Trophoblast cell (in vitro differentiated cells and primary cell): Measurements from ENCODE around the gene COL16A1.

Source experiments
- DNase-seq, 2 donors: peaks; one replicate each; pipeline ENCODE4 v3.0.0-alpha.2; 2016
- H2AFZ ChIP-seq: 2 replicates; pipeline ENCODE4 v1.6.1; 2013; ENCODE audit warnings: low read length, moderate library complexity, mild to moderate bottlenecking; ENCODE audit not compliant: insufficient read depth, poor library complexity
- H2AK5ac ChIP-seq: 2 replicates; pipeline ENCODE4 v1.6.1; 2013; ENCODE audit warnings: mild to moderate bottlenecking, low read length
- H2BK120ac ChIP-seq: 2 replicates; pipeline ENCODE4 v1.6.1; 2013; ENCODE audit warnings: low read length, mild to moderate bottlenecking, moderate library complexity; ENCODE audit not compliant: insufficient read depth, poor library complexity
- H2BK12ac ChIP-seq: 2 replicates; pipeline ENCODE4 v1.6.1; 2013; ENCODE audit warnings: mild to moderate bottlenecking, low read length, moderate library complexity
- H2BK5ac ChIP-seq: 2 replicates; pipeline ENCODE4 v1.6.1; 2013; ENCODE audit warnings: low read length, low read depth, moderate library complexity, mild to moderate bottlenecking; ENCODE audit not compliant: poor library complexity
- H3K14ac ChIP-seq: 2 replicates; pipeline ENCODE4 v1.6.1; 2013; ENCODE audit warnings: mild to moderate bottlenecking, low read length
- H3K18ac ChIP-seq: 2 replicates; pipeline ENCODE4 v1.6.1; 2013; ENCODE audit warnings: mild to moderate bottlenecking, low read length
- H3K23ac ChIP-seq: 2 replicates; pipeline ENCODE4 v1.6.1; 2013; ENCODE audit warnings: low read length
- H3K27ac ChIP-seq: 2 replicates; pipeline ENCODE4 v1.5.1; 2013; ENCODE audit warnings: low read depth, mild to moderate bottlenecking, inconsistent platforms, low read length, moderate library complexity
- H3K27me3 ChIP-seq: 2 replicates; pipeline ENCODE4 v1.6.1; 2013; ENCODE audit warnings: inconsistent platforms, mild to moderate bottlenecking, low read length, moderate library complexity; ENCODE audit not compliant: insufficient read depth
- H3K36me3 ChIP-seq, 2 experiments: 1 replicate in 1 of 2; 2 replicates in 1 of 2; pipeline ENCODE4 v1.6.1; 2013; ENCODE audit warnings: low read length in 2 of 2, mild to moderate bottlenecking in 2 of 2, moderate library complexity in 1 of 2; ENCODE audit not compliant: insufficient read depth in 2 of 2, control insufficient read depth in 1 of 2
- H3K4ac ChIP-seq: 2 replicates; pipeline ENCODE4 v1.6.1; 2013; ENCODE audit warnings: low read depth, mild to moderate bottlenecking, low read length, moderate library complexity
- H3K4me1 ChIP-seq, 2 experiments: 1 replicate in 1 of 2; 2 replicates in 1 of 2; pipeline ENCODE4 v1.6.1; 2013; ENCODE audit warnings: low read length in 2 of 2, mild to moderate bottlenecking in 2 of 2, moderate library complexity in 1 of 2; ENCODE audit not compliant: insufficient read depth in 2 of 2, control insufficient read depth in 1 of 2
- H3K4me2 ChIP-seq: 2 replicates; pipeline ENCODE4 v1.6.1; 2013; ENCODE audit warnings: inconsistent platforms, mild to moderate bottlenecking, low read length, moderate library complexity
- H3K4me3 ChIP-seq: 2 replicates; pipeline ENCODE4 v1.5.1; 2013; ENCODE audit warnings: mild to moderate bottlenecking, low read depth, low read length, inconsistent platforms
- H3K79me1 ChIP-seq: one replicate; pipeline ENCODE4 v1.6.1; 2013; ENCODE audit warnings: low read length
- H3K79me2 ChIP-seq: 2 replicates; pipeline ENCODE4 v1.6.1; 2013; ENCODE audit warnings: low read length, mild to moderate bottlenecking; ENCODE audit not compliant: control insufficient read depth, insufficient read depth, poor library complexity
- H3K9ac ChIP-seq: 2 replicates; pipeline ENCODE4 v1.6.1; 2013; ENCODE audit warnings: mild to moderate bottlenecking, low read length
- H3K9me3 ChIP-seq: 2 replicates; pipeline ENCODE4 v1.6.1; 2013; ENCODE audit warnings: low read depth, mild to moderate bottlenecking, control low read depth, inconsistent platforms, low read length; ENCODE audit not compliant: insufficient read depth
- H4K12ac ChIP-seq: 2 replicates; pipeline ENCODE4 v1.6.1; 2013; ENCODE audit warnings: low read depth, mild to moderate bottlenecking, low read length, moderate library complexity
- H4K8ac ChIP-seq: 2 replicates; pipeline ENCODE4 v1.6.1; 2013; ENCODE audit warnings: low read depth, mild to moderate bottlenecking, low read length, moderate library complexity
- H4K91ac ChIP-seq: one replicate; pipeline ENCODE4 v1.6.1; 2013; ENCODE audit warnings: low read depth, mild to moderate bottlenecking, low read length, moderate library complexity
- WGBS: extraction: QIAGEN DNeasy Blood & Tissue Kit; methylation state at CpG from one replicate; pipeline ENCODE4 v1.1.7; 2013; ENCODE audit warnings: missing lambda C conversion rate; ENCODE audit not compliant: insufficient read length, insufficient coverage; ENCODE audit errors: extremely low coverage; 5-methylcytosine and 5-hydroxymethylcytosine counted together

The COL16A1 gene

DNA sequence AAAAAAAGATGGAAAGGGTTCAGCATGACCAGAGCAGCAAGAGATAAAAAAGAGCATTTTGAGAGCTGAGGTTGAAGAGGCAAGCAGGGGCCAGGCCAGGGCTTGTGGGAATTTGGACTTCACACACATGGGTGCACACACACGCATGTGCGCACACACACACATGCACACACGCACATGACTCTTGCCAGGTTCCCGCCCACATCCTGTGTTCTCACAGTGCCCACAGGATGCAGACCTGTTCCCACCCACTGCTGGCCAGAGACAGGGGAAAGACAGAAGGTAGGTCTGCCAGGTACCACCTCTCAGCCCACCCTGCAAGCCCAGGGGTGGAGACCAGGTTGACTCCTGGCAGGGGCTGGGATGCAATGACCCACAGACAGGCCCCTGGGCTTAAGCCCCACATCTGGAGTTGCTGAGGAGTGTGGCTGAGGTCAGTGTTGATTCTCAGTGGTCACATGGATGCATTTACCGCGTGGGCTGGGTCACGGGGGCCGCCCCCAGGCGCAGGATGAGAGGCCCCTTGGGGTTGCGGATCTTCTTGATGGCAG lies 4.4 kb downstream of the COL16A1 start:
- Histone ChIP-seq H2BK120ac (no peak overlapping the region), H3K4me1 (peaks cover 46 to 48% of the 10 kb centered on the region in 2 experiments), H4K12ac (no peak overlapping the region), H2BK12ac (no peak overlapping the region), H4K91ac (peak overlapping the region; percentile 29), H3K4me2 (no peak overlapping the region), H2AFZ (no peak overlapping the region), H3K4ac (no peak overlapping the region), H3K9me3 (no peaks in the 10 kb centered on the region), H3K23ac (no peak overlapping the region), H3K18ac (peak overlapping the region; percentile 20), H3K14ac (peak overlapping the region; percentile 1), H3K36me3 (peaks cover 51 to 55% of the 10 kb centered on the region in 2 experiments), H3K27me3 (no peaks in the 10 kb centered on the region), H3K27ac (no peak overlapping the region), H3K9ac (no peak overlapping the region), H3K79me1 (peaks cover 36% of the 10 kb centered on the region), H2AK5ac (peak overlapping the region; percentile 38), H2BK5ac (no peak overlapping the region), H4K8ac (no peak overlapping the region), H3K4me3 (no peak overlapping the region), H3K79me2 (peaks cover 12% of the 10 kb centered on the region)
- DNase-seq, result no peak
- no CpG with 5 or more reads among the region's 10 CpGs for WGBS

DNA sequence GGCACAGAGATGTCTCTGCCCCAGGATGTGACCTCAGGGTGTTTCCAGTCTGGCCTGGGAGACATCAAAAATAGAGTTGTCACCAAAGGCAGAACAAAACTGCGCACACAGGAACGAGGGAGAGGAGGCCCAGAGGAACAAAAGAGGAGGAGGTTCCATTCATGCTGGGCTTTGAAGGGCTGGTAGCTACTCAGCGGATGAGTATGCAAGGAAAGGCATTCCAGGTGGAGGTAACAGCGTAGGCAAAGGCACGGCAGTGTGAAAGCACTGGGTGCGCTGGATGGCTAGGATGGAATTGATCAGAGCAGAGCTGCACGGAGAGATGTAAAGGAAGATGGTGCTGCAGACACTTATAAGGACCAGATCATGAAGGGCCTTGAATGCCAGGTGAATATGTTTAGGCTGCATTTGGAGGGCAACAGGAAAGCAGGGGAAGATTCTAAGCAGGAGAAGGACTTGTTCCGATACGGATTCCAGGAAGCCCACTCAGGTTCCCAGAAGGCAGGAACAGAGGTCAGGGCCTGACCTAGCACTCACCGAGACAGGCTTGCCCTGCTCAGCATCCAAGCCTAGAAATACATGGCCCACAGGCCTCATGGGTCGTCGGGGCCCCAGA lies 6.3 kb downstream of the COL16A1 start:
- Histone ChIP-seq H2AK5ac (peak overlapping the region; percentile 22), H3K23ac (no peak overlapping the region), H3K27ac (peak overlapping the region; percentile 9), H4K91ac (peak overlapping the region; percentile 2), H3K79me2 (peaks cover 5% of the 10 kb centered on the region), H3K4me2 (no peak overlapping the region), H2BK12ac (peak overlapping the region; percentile 41), H3K79me1 (peaks cover 22% of the 10 kb centered on the region), H3K4me1 (peaks cover 34 to 39% of the 10 kb centered on the region in 2 experiments), H2BK120ac (no peak overlapping the region), H3K18ac (peak overlapping the region; percentile 30), H3K9ac (no peak overlapping the region), H3K14ac (no peak overlapping the region), H4K12ac (no peak overlapping the region), H3K36me3 (peaks cover 64 to 68% of the 10 kb centered on the region in 2 experiments), H2BK5ac (no peak overlapping the region), H3K27me3 (no peaks in the 10 kb centered on the region), H3K4me3 (no peak overlapping the region), H3K9me3 (no peaks in the 10 kb centered on the region), H3K4ac (no peak overlapping the region), H4K8ac (no peak overlapping the region), H2AFZ (no peak overlapping the region)
- peak; percentile 53 to 75 for DNase-seq
- no CpG with 5 or more reads among the region's 12 CpGs for WGBS

DNA sequence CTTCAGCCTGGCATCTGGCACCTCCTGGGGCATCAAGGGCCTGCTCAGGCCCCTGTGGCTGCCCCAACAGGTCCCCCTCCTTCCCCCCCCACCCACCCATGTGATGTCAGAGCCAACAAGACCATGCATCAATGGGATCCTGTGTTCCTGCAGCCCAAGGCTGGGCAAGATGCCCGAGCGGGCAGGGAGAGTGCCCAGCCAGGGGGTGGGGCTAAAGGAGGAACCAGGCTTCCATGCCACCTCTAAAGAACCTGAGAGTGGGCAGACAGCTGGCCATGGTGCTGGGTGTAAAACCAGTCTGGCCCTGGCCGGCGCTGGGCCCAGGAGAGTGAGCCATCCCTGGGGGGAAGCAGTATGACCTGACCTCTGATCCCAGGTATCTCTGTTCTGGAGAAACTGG lies 7.6 kb downstream of the COL16A1 start:
- WGBS, result no CpG with 5 or more reads among the region's 4 CpGs
- H2AFZ ChIP-seq, result no peak overlapping the region
- DNase-seq, result no peak
- H3K4me3 ChIP-seq, result no peak overlapping the region
- no peaks in the 10 kb centered on the region for H3K9me3 ChIP-seq
- H3K79me2 ChIP-seq, result peaks cover 7% of the 10 kb centered on the region
- H3K4me2 ChIP-seq, result no peak overlapping the region
- H3K27ac ChIP-seq, result no peak overlapping the region
- H4K91ac ChIP-seq, result no peak overlapping the region
- no peak overlapping the region for H3K23ac ChIP-seq
- H3K4me1 ChIP-seq, result peaks cover 31 to 39% of the 10 kb centered on the region in 2 experiments
- no peak overlapping the region for H2BK120ac ChIP-seq
- H3K18ac ChIP-seq, result no peak overlapping the region
- no peak overlapping the region for H3K14ac ChIP-seq
- H2BK12ac ChIP-seq, result no peak overlapping the region
- no peak overlapping the region for H3K4ac ChIP-seq
- no peak overlapping the region for H2AK5ac ChIP-seq
- H3K79me1 ChIP-seq, result peaks cover 22% of the 10 kb centered on the region
- no peaks in the 10 kb centered on the region for H3K27me3 ChIP-seq
- H2BK5ac ChIP-seq, result no peak overlapping the region
- no peak overlapping the region for H4K12ac ChIP-seq
- H3K36me3 ChIP-seq, result peaks cover 63 to 68% of the 10 kb centered on the region in 2 experiments
- H3K9ac ChIP-seq, result no peak overlapping the region
- no peak overlapping the region for H4K8ac ChIP-seq

DNA sequence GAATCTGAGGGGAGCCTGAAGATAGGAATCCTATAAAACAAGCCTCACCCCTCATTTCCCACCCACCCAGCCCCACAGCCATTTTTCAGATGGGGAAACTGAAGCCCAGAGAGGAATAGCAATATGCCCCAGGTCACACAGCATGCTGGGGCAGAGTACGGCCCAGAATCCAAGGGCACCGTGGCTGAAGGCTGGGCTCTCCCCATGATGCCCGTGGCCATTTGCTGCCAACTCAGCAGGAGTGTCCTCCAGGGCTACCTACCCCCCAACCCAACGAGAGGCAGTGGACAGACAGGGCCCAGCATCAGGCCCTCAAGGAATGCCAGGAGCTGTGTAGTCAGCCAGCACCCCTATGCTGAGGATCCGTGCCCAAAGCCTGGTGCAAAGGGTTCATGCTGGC lies 8.5 kb downstream of the COL16A1 start:
- no peak overlapping the region for H3K27ac ChIP-seq
- WGBS, result no CpG with 5 or more reads among the region's 5 CpGs
- H4K91ac ChIP-seq, result no peak overlapping the region
- no peak overlapping the region for H3K14ac ChIP-seq
- H3K4me2 ChIP-seq, result no peak overlapping the region
- H3K79me2 ChIP-seq, result peaks cover 5% of the 10 kb centered on the region
- no peak overlapping the region for H3K4ac ChIP-seq
- no peak overlapping the region for H2AK5ac ChIP-seq
- H3K27me3 ChIP-seq, result no peaks in the 10 kb centered on the region
- peaks cover 25% of the 10 kb centered on the region for H3K79me1 ChIP-seq
- H2BK12ac ChIP-seq, result no peak overlapping the region
- H3K23ac ChIP-seq, result no peak overlapping the region
- H2BK120ac ChIP-seq, result no peak overlapping the region
- no peak overlapping the region for H3K4me3 ChIP-seq
- H3K9ac ChIP-seq, result no peak overlapping the region
- no peak overlapping the region for H3K18ac ChIP-seq
- H4K8ac ChIP-seq, result no peak overlapping the region
- no peak overlapping the region for H4K12ac ChIP-seq
- no peak for DNase-seq
- H3K9me3 ChIP-seq, result no peaks in the 10 kb centered on the region
- H2AFZ ChIP-seq, result no peak overlapping the region
- peaks cover 65 to 67% of the 10 kb centered on the region in 2 experiments for H3K36me3 ChIP-seq
- H3K4me1 ChIP-seq, result peaks cover 31 to 39% of the 10 kb centered on the region in 2 experiments
- no peak overlapping the region for H2BK5ac ChIP-seq
